HG03571 (cell line): ENCODE data around the gene SPRED2.
A peak's percentile ranks its signal among the peaks of the same experiment; 100 is the strongest.

ENCODE experiments used
- ATAC-seq: cut with Tn5 transposase; IDR thresholded peaks from one replicate; pipeline ENCODE4 v1.9.1; 2021; ENCODE audit not compliant: unreplicated experiment

Gene SPRED2

DNA sequence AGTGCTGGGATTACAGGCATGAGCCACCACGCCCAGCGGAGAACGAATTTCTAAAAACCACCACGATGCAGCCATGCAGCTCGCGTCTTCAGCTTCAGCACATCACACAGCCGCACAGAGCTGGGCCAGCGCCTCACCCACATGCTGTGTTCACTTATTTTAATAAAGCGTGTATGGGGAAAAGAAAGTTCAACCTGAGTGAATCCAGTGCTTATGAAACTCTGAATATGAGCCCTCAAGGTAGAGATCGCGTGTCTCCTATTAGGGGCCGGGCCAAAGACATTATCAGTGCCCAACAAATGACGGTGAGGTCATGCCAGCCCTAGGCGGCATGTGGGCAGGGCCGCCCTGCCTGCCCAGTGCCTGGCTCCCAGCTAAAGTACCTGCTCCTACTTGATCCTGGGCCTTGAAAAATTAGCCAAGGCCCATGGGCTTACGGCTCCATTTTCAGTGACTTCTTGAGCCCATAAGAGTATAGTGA is 44.3 kb downstream of the SPRED2 start:
- peak; percentile 62 for ATAC-seq

GRCh38 chr2:65386989-65387388 is 45.4 kb downstream of the SPRED2 start:
- ATAC-seq = no peak

DNA sequence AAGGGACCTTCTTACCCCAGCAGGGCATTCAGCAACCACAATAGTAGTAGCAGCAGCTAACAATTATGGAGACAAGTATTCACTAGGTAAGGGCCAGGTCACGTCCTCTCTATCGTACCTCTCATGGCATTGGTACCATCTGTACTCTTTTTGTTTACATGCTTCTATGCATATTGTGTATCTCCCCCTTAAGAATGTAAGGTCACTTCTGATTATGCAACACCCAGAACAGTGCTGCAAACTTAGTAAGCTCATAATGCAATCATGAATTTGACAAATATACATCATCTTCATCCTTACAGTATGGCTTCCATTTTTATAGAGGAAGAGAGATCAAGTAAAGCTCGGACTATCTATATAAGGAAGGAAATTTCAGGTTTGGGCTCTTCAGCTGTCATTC is 46.1 kb downstream of the SPRED2 start:
- no peak for ATAC-seq

- no peak for ATAC-seq
These were observed 48.6 kb downstream of the SPRED2 start for GRCh38 chr2:65383541-65384488.

GRCh38 chr2:65382776-65383357 is 49.5 kb downstream of the SPRED2 start:
- peak; percentile 64 for ATAC-seq

GRCh38 chr2:65382323-65382722 is 50.1 kb downstream of the SPRED2 start:
- ATAC-seq = no peak

DNA sequence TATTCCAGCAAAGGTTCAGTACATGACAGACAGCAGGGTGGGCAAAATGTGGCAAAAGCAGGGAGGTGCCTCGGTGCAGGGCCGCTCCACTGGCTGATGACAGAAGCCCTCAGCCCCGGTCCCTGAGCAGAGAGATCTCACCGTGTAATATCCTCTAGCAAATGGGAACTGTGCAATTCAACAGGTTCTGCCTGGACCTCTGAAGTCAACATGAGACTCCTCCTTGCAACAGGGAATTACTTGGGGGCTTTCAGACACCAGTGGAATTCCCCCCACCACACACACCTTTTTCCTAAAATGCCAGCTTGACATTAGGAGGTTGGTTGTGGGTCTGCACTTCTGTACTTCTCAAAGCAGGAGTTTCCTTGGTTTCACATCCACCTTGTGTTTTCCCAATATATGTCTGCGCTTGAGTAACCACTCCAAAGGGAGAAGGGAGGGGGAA is 50.8 kb downstream of the SPRED2 start:
- ATAC-seq = no peak

- no peak for ATAC-seq
These were observed 52.1 kb downstream of the SPRED2 start for GRCh38 chr2:65380255-65380654.

DNA sequence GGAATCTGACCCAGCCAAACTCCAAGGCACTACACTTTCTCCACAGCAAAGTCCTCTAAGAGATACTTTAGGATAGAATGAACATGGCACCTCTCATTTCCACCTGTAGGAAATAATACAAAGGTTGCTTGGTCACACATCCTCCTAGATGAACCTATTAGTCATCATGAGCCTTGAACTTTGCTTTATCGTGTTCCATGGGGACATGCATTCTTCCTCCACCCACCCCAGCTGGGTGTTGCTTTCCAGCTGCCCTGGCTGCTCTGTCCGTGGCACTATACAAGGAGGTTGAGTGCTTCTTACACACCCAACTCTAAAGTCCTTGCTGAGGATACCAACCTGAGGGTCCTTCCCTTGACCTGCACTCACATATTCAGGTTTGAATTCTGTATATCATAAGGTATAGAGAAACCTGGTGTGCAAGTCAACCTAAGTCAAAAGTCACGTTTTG is 52.7 kb downstream of the SPRED2 start:
- no peak for ATAC-seq

DNA sequence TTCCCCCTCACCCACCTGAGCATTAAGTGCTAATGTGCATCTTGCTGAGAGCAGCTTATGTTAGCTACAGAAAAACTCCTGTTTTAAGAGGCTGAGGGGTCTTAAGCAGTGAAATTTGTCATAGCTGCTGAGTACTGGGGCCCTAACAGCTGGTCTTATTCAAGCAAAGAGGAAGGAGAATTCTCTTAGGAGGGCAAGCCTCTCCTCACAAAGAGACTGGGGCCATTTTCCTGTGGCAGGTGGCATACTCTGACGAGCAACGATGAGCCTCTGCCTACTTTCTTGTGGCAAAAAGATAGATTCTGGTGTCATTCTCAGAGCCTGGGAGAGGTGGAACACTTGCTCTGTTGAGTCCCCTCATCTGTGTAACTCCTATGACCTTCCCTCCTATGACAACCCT is 53.2 kb downstream of the SPRED2 start:
- no peak for ATAC-seq

DNA sequence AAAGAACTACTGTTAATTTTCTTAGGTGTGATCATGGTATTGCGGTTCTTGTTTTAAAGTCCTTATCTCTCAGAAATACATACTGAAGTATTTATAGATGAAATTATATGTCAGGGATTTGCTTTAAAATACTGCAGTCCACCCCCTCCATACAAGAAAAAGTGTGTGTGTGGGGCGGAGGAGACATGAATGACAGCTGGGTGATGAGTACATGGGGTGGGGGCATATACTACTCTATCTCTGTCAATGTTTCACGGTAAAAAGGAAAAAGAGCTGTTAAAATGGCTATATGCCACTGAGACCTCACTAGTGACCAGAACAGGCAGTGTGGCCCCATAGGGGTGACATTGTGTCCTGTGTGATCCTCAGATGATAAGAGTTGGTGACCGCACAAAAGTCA is 54.1 kb downstream of the SPRED2 start:
- ATAC-seq = no peak

GRCh38 chr2:65377556-65378192 is 54.7 kb downstream of the SPRED2 start:
- ATAC-seq = no peak

DNA sequence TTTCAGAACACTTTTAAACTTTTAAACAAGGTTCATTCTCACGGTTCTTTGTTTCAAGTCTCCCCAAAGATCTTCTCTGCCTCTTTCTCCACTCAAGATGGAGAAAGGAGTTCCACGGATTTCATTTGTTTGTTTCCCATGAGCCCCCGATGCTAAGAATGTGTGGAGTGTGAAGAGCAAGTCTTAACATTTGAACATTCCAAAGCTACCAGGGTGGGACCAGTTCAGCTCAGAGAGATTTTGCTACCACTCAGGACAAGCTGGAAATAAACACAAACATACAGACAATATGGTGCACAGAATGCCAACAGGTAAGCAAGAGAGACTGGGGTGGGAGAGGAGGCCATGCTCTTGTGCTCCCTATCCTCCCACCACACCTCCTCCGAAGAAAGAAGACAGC is 56.7 kb downstream of the SPRED2 start:
- no peak for ATAC-seq

GRCh38 chr2:65374999-65375398 is 57.4 kb downstream of the SPRED2 start:
- ATAC-seq = no peak

DNA sequence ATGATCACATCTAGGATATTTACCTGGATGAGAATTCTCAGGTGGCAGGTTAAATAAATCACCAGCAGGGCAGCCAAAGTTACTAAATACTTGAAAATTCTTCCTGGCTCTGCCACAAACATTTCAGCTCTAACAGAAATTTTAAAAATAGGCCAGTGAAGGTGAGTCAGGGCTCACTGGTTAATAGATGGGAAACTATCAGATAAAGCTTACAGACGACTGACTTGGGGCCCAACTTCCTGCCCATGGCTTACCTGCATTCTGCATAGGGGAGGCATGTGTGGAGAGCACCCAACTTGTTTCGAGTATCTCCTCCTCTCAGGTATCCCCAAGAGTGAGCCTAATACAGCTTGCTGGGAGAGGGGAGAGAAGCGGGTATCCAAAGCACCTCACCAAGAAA is 57.8 kb downstream of the SPRED2 start:
- no peak for ATAC-seq

DNA sequence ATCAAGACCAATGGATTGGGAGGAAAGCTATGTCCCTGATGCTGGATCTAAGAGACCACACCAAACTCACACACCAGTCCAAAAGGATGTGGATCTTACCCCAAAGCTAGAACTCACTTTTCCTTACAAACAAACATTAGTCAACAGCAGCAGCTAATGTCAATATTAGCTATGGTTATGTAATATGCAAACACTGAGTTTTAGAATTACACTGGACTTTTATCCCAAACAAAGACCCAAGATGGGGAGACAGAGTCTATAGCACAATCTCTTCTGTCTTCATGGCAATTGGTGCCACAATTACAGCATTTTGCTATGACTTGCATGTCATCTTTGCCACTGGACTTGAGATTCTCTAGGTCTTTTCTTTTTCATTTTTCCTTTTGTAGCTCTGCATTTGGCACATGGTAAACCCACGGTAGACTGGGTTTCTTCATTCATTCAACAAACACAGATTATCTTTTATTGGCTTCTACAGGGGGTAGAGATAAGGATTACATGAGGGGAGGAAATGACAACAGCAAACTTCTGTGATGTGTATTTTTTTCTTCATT is 59.0 kb downstream of the SPRED2 start:
- no peak for ATAC-seq

GRCh38 chr2:65372619-65373018 is 59.8 kb downstream of the SPRED2 start:
- no peak for ATAC-seq

- ATAC-seq = no peak
These were observed 61.3 kb downstream of the SPRED2 start for GRCh38 chr2:65371074-65371434.

- ATAC-seq = no peak
These were observed 61.9 kb downstream of the SPRED2 start for GRCh38 chr2:65370387-65371073.

GRCh38 chr2:65369980-65370379 is 62.4 kb downstream of the SPRED2 start:
- no peak for ATAC-seq

DNA sequence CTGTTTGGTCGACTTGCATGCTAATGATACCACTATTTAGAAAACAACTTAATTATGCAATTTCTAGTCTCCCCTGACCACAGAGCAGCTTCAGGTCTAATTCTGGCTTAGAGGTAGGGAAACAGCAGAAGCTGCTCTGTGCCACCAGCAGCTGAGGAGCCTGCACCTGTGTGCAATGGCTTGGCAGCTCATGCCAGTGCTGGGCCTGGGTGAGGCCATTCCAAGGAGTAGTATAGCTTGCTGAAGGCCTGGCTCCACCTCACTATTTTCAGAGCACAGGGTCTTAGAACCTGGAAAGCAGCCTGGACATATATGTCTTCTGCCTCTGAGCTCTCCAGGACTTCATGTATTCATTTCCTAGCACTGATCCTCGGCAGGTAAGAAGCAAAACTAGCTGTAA is 62.8 kb downstream of the SPRED2 start:
- ATAC-seq = no peak
